Body of pancreas (tissue), 4 donors: Measurements from ENCODE around the gene WFIKKN1. TPM values are rescaled to one million over a fixed set of nuclear protein-coding genes. Genes with fewer than 3 reads are reported as not detected.

Experiments used
- ATAC-seq: fragments of 150-250 bp; one replicate; pipeline ENCODE4 v1.9.1; 2016
- DNase-seq, 4 donors: peaks; one replicate each; pipeline ENCODE4 v3.0.0-alpha.2; 2019
- H3K27ac ChIP-seq, 4 donors: fragments of 200-600 bp; sonication (generic); 1 replicate in 3 of 4; 2 replicates in 1 of 4; pipeline versions ENCODE4 v1.5.1 to v1.6.1; 2016 to 2019; ENCODE audit warnings: mild to moderate bottlenecking in 1 of 4, mixed read lengths in 1 of 4, moderate library complexity in 1 of 4
- H3K27me3 ChIP-seq, 2 donors: fragments of 200-600 bp; sonication (generic); one replicate each; pipeline ENCODE4 v1.6.0; 2016; ENCODE audit warnings: mild to moderate bottlenecking in 1 of 2
- H3K36me3 ChIP-seq, 2 donors: fragments of 200-600 bp; sonication (generic); replicated peaks in 1 of 2; 2 replicates each; pipeline ENCODE4 v1.5.1; 2016; ENCODE audit warnings: low read depth in 2 of 2; ENCODE audit not compliant: insufficient read depth in 1 of 2
- H3K4me1 ChIP-seq: fragments of 200-600 bp; sonication (generic); one replicate; pipeline ENCODE4 v1.6.0; 2016
- H3K4me3 ChIP-seq, 2 donors: fragments of 200-600 bp; sonication (generic); 1 replicate in 1 of 2; 2 replicates in 1 of 2; pipeline ENCODE4 v1.5.1; 2016 to 2019
- H3K9me3 ChIP-seq, 3 donors: fragments of 200-600 bp; sonication (generic); 1 replicate in 2 of 3; 2 replicates in 1 of 3; pipeline ENCODE4 v1.5.1; 2016
- CTCF ChIP-seq, 7 experiments: fragments of 450-650 bp in 4 of 7; fragments of 200-600 bp in 3 of 7; sonication (generic) in 3 of 7; IDR thresholded peaks; one replicate each; pipeline ENCODE4 v1.5.1; 2016 to 2019; ENCODE audit warnings: antibody characterized with exemption in 7 of 7
- POLR2A ChIP-seq, 3 donors: fragments of 450-650 bp; IDR thresholded peaks; one replicate each; pipeline ENCODE4 v1.6.1; 2016; ENCODE audit warnings: antibody characterized with exemption in 3 of 3, mild to moderate bottlenecking in 2 of 3
- WGBS, 2 donors: methylation state at CpG; one replicate each; pipeline ENCODE4 v1.1.5; 2017; 5-methylcytosine and 5-hydroxymethylcytosine counted together
- intact Hi-C: fragments of 100-400 bp; cut with DNase I; formaldehyde crosslinking; loops from one replicate; pipeline ENCODE4 v1.15.1; 2023
- total RNA-seq, 2 donors: library from RNA; depleted of rRNA; stranded (reverse); fragments of >200 nt; gene quantifications; one replicate each; pipeline ENCODE4 v1.1.0, GENCODE V29; 2016

Gene WFIKKN1
- total RNA-seq, 2 donors from 2014 or later, result 3.9 to 5.6 TPM

- H3K27ac ChIP-seq, result no peak overlapping the region
- H3K9me3 ChIP-seq, result no peaks in the 10 kb centered on the region
- H3K36me3 ChIP-seq, result no peaks in the 10 kb centered on the region
- H3K4me1 ChIP-seq, result peaks cover 41% of the 10 kb centered on the region
- WGBS, 2 donors, result 83 to 97% methylated on average over 6 to 19 of the region's 22 CpGs
- no peaks in the 10 kb centered on the region for H3K27me3 ChIP-seq
- no peak for DNase-seq
- intact Hi-C loops, result no loop called here
- no peak for ATAC-seq
- TF ChIP-seq POLR2A (IDR thresholded peaks at IDR 0.05) (no peak), CTCF (IDR thresholded peaks at IDR 0.05) (no peak)
- H3K4me3 ChIP-seq, result no peak overlapping the region
Measured at GRCh38 chr16:634051-634670, 3.4 kb downstream of the WFIKKN1 start.

GRCh38 chr16:634996-635395 lies 4.2 kb downstream of the WFIKKN1 start:
- intact Hi-C loops, result no loop called here
- Histone ChIP-seq H3K9me3 (no peaks in the 10 kb centered on the region), H3K4me3 (no peak overlapping the region), H3K27me3 (no peaks in the 10 kb centered on the region), H3K4me1 (peaks cover 41% of the 10 kb centered on the region), H3K36me3 (no peaks in the 10 kb centered on the region), H3K27ac (no peak overlapping the region)
- no peak for DNase-seq
- 86 to 93% methylated on average over 4 to 7 of the region's 7 CpGs for whole genome bisulfite sequencing, 2 donors
- no peak for TF ChIP-seq POLR2A (IDR thresholded peaks at IDR 0.05)
- TF ChIP-seq CTCF (IDR thresholded peaks at IDR 0.05), result no peak
- ATAC-seq, result no peak

GRCh38 chr16:635573-636205 lies 4.9 kb downstream of the WFIKKN1 start:
- no peak for ATAC-seq
- H3K27ac ChIP-seq, result peak overlapping the region; percentile 90 to 96 (median 94)
- peak overlapping the region; percentile 36 to 50 for H3K4me3 ChIP-seq
- intact Hi-C loops, result no loop called here
- no peak for TF ChIP-seq CTCF (IDR thresholded peaks at IDR 0.05)
- no peak for TF ChIP-seq POLR2A (IDR thresholded peaks at IDR 0.05)
- peaks cover 38% of the 10 kb centered on the region for H3K4me1 ChIP-seq
- WGBS, 2 donors, result 0 to 4% methylated on average over 6 to 46 of the region's 55 CpGs
- no peaks in the 10 kb centered on the region for H3K27me3 ChIP-seq
- DNase-seq, result peak in 1 of 4 donors; percentile 44
- H3K36me3 ChIP-seq, result no peaks in the 10 kb centered on the region
- no peaks in the 10 kb centered on the region for H3K9me3 ChIP-seq

- peak within 1 kb of the TSS; percentile 90 to 96 (median 94) for H3K27ac ChIP-seq
- peak; percentile 88 for ATAC-seq
- no peaks in the 10 kb centered on the region for H3K9me3 ChIP-seq
- DNase-seq, result peak; percentile 96 to 98 (median 98)
- peak in 3 of 7 experiments; percentile 10 to 22 (median 11) for TF ChIP-seq CTCF (IDR thresholded peaks at IDR 0.05)
- TF ChIP-seq POLR2A (IDR thresholded peaks at IDR 0.05), result peak; percentile 45 to 61 (median 48)
- H3K4me3 ChIP-seq, result peak within 1 kb of the TSS; percentile 36 to 50
- WGBS, 2 donors, result 1% methylated on average over 18 to 90 of the region's 91 CpGs
- H3K27me3 ChIP-seq, result no peaks in the 10 kb centered on the region
- peaks cover 36% of the 10 kb centered on the region for H3K4me1 ChIP-seq
- intact Hi-C loops, result no loop called here
- H3K36me3 ChIP-seq, result no peaks in the 10 kb centered on the region
Measured at GRCh38 chr16:636206-637080, 5.7 kb downstream of the WFIKKN1 start, which contains the start of gene METTL26. Gene METTL26, minus strand, starts transcription at chr16:636305. Its CDS starts 15 bp downstream, at chr16:636290.
